ENCODE results near the gene OR9Q2.

The OR9Q2 gene

GRCh38 chr11:58188770-58189169 is at the start of gene OR9Q2:
OR9Q2 (plus strand) TSS chr11:58189070; CDS start chr11:58190491, 1,421 bp downstream.
- DNase-seq (ENCODE audit: low read depth) = no peak
- no peak for TF ChIP-seq CTCF (IDR thresholded peaks at IDR 0.05; ENCODE audit: insufficient read depth, low read depth, low read length, missing control alignments)
- H3K4me3 ChIP-seq (ENCODE audit: low read depth, low read length) = no peak within 1 kb of the TSS

- H3K4me3 ChIP-seq (ENCODE audit: low read depth, low read length) = no peak overlapping the region
- DNase-seq (ENCODE audit: low read depth) = no peak
- TF ChIP-seq CTCF (IDR thresholded peaks at IDR 0.05; ENCODE audit: insufficient read depth, low read depth, low read length, missing control alignments) = no peak
Observed at GRCh38 chr11:58142761-58143160, 46.1 kb upstream of the OR9Q2 start.

- DNase-seq (ENCODE audit: low read depth) = no peak
- H3K4me3 ChIP-seq (ENCODE audit: low read depth, low read length) = no peak overlapping the region
- no peak for TF ChIP-seq CTCF (IDR thresholded peaks at IDR 0.05; ENCODE audit: insufficient read depth, low read depth, low read length, missing control alignments)
Observed at GRCh38 chr11:58152781-58153180, 36.1 kb upstream of the OR9Q2 start.

GRCh38 chr11:58164389-58164788 is 24.5 kb upstream of the OR9Q2 start:
- no peak for TF ChIP-seq CTCF (IDR thresholded peaks at IDR 0.05; ENCODE audit: insufficient read depth, low read depth, low read length, missing control alignments)
- no peak for DNase-seq (ENCODE audit: low read depth)
- H3K4me3 ChIP-seq (ENCODE audit: low read depth, low read length) = no peak overlapping the region

- DNase-seq (ENCODE audit: low read depth) = no peak
- no peak for TF ChIP-seq CTCF (IDR thresholded peaks at IDR 0.05; ENCODE audit: insufficient read depth, low read depth, low read length, missing control alignments)
- H3K4me3 ChIP-seq (ENCODE audit: low read depth, low read length) = no peak overlapping the region
Observed at GRCh38 chr11:58164990-58165389, 23.9 kb upstream of the OR9Q2 start.

GRCh38 chr11:58165504-58166106 is 23.3 kb upstream of the OR9Q2 start:
- H3K4me3 ChIP-seq (ENCODE audit: low read depth, low read length) = no peak overlapping the region
- no peak for DNase-seq (ENCODE audit: low read depth)
- no peak for TF ChIP-seq CTCF (IDR thresholded peaks at IDR 0.05; ENCODE audit: insufficient read depth, low read depth, low read length, missing control alignments)

- no peak for TF ChIP-seq CTCF (IDR thresholded peaks at IDR 0.05; ENCODE audit: insufficient read depth, low read depth, low read length, missing control alignments)
- DNase-seq (ENCODE audit: low read depth) = no peak
- no peak overlapping the region for H3K4me3 ChIP-seq (ENCODE audit: low read depth, low read length)
Observed at GRCh38 chr11:58177409-58178054, 11.3 kb upstream of the OR9Q2 start.
